OCI-LY7 (cell line): ENCODE measurements around the gene METTL17. TPM values are rescaled to one million over a fixed set of nuclear protein-coding genes. Genes with fewer than 3 reads are reported as not detected.
A peak's percentile ranks its signal among the peaks of the same experiment; 100 is the strongest.
"Not testable (repeated sequence)": the region's sequence is repeated elsewhere in the genome, so short reads cannot be mapped to it uniquely, and the experiment has no call there.

Experiments used
- BruUV-seq: library from RNA; stranded (reverse); fragments of 400-500 nt; replicated peaks from 2 replicates; lab custom pipeline; 2021; lab: Mats Ljungman, UMichigan
- CTCF ChIA-PET: fragments of 300-600 bp; sonication (Branson Sonifier 250); formaldehyde crosslinking; loops from one replicate; lab custom pipeline; 2022; ENCODE audit warnings: antibody characterized with exemption; ENCODE audit not compliant: unreplicated experiment; lab: Charles Lee
- POLR2A ChIA-PET: fragments of 300-600 bp; sonication (Branson Sonifier 250); formaldehyde crosslinking; loops from one replicate; lab custom pipeline; 2022; ENCODE audit warnings: antibody characterized with exemption; lab: Charles Lee
- DNase-seq: peaks from one replicate; pipeline ENCODE4 v3.0.0-alpha.2; 2015; ENCODE audit warnings: low spot score
- H2AFZ ChIP-seq: fragments of 200-600 bp; sonication (generic), shearing (Covaris generic); 2 replicates; pipeline ENCODE4 v1.6.1; 2014; ENCODE audit warnings: mild to moderate bottlenecking, antibody characterized with exemption, low read length, moderate library complexity
- H3K27ac ChIP-seq: fragments of 200-600 bp; sonication (generic); 2 replicates; pipeline ENCODE4 v1.5.1; 2014; ENCODE audit warnings: mixed run types, low read depth, mild to moderate bottlenecking, moderate library complexity, low read length, inconsistent platforms; ENCODE audit not compliant: poor library complexity, severe bottlenecking
- H3K36me3 ChIP-seq: fragments of 200-600 bp; sonication (generic); 2 replicates; pipeline ENCODE4 v1.6.1; 2014; ENCODE audit warnings: mild to moderate bottlenecking, antibody characterized with exemption, low read length, moderate library complexity, mixed read lengths; ENCODE audit not compliant: insufficient read depth
- H3K4me1 ChIP-seq: fragments of 200-600 bp; sonication (generic); 2 replicates; pipeline ENCODE4 v1.5.1; 2014; ENCODE audit warnings: mild to moderate bottlenecking, low read length; ENCODE audit not compliant: insufficient read depth, poor library complexity, severe bottlenecking
- H3K4me2 ChIP-seq: fragments of 200-600 bp; sonication (generic); 2 replicates; pipeline ENCODE4 v1.6.1; 2014; ENCODE audit warnings: mild to moderate bottlenecking, low read length
- H3K4me3 ChIP-seq: fragments of 200-600 bp; sonication (generic); 2 replicates; pipeline ENCODE4 v1.5.1; 2014; ENCODE audit warnings: mild to moderate bottlenecking, low read depth, low read length; ENCODE audit not compliant: poor library complexity, severe bottlenecking
- H3K79me2 ChIP-seq: fragments of 200-600 bp; sonication (generic); 2 replicates; pipeline ENCODE4 v1.6.1; 2016; ENCODE audit warnings: low read depth, mild to moderate bottlenecking, low read length, moderate library complexity, mixed read lengths; ENCODE audit not compliant: insufficient read depth
- H3K9me2 ChIP-seq: fragments of 200-600 bp; sonication (generic); 2 replicates; pipeline ENCODE4 v1.6.1; 2016; ENCODE audit warnings: mild to moderate bottlenecking, low read length, mixed read lengths; ENCODE audit not compliant: insufficient read depth
- H3K9me3 ChIP-seq: fragments of 200-600 bp; sonication (generic); 2 replicates; pipeline ENCODE4 v1.6.1; 2014; ENCODE audit warnings: mild to moderate bottlenecking, mixed run types, low read length, mixed read lengths
- H4K20me1 ChIP-seq: fragments of 200-600 bp; sonication (generic); 2 replicates; pipeline ENCODE4 v1.6.1; 2014; ENCODE audit warnings: mild to moderate bottlenecking, antibody characterized with exemption, low read length, moderate library complexity, mixed read lengths; ENCODE audit not compliant: insufficient read depth
- CTCF ChIP-seq: fragments of 200-600 bp; sonication (generic); conservative IDR thresholded peaks from 2 replicates; pipeline ENCODE4 v1.5.1; 2014; ENCODE audit warnings: mild to moderate bottlenecking, antibody characterized with exemption, low read length, moderate library complexity, mixed read lengths
- EZH2phosphoT487 ChIP-seq: fragments of 200-600 bp; sonication (generic); IDR thresholded peaks from 2 replicates; pipeline ENCODE4 v1.6.1; 2018; ENCODE audit warnings: low read depth, borderline replicate concordance, mild to moderate bottlenecking, mixed run types, antibody characterized with exemption, low read length, moderate library complexity, mixed read lengths
- intact Hi-C: fragments of 100-400 bp; cut with micrococcal nuclease; formaldehyde crosslinking; loops from one replicate; pipeline ENCODE4 v1.10.0; 2022; ENCODE audit not compliant: unreplicated experiment
- total RNA-seq, 2 experiments: library from RNA; depleted of rRNA in 1 of 2; stranded (reverse); fragments of >200 nt in 1 of 2; shearing (Covaris generic) in 1 of 2; gene quantifications; 2 replicates each; pipeline ENCODE4 v1.2.3, GENCODE V29; 2014 to 2022

METTL17 gene
- total RNA-seq, 2 experiments from 2014 or later = 92.0 to 117 TPM

- POLR2A ChIA-PET = interaction anchor here (0.6 to 1.7 kb wide), 4 partner anchors 26 to 35 kb away, joined by 3 to 4 read pairs (median 4); no protein-coding TSS in a partner anchor
- BruUV-seq = no TSS peak
- Histone ChIP-seq H3K9me2 (no peaks in the 10 kb centered on the region), H3K27ac (no peak overlapping the region), H3K4me3 (no peak overlapping the region), H3K4me2 (no peak overlapping the region), H3K9me3 (no peaks in the 10 kb centered on the region), H2AFZ (peak overlapping the region; percentile 57; the same call in 1 of the 2 replicates), H3K79me2 (no peaks in the 10 kb centered on the region), H3K4me1 (no peaks in the 10 kb centered on the region), H4K20me1 (no peaks in the 10 kb centered on the region), H3K36me3 (no peaks in the 10 kb centered on the region)
- DNase-seq = peak; percentile 47
- peak; percentile 76 for TF ChIP-seq CTCF
- no peak for TF ChIP-seq EZH2phosphoT487
- intact Hi-C loops = loop anchor here (2.0 kb wide), 2 partner anchors 25 to 69 kb away; no protein-coding TSS in a partner anchor
- CTCF ChIA-PET = interaction anchor here (0.6 to 1.0 kb wide), 2 partner anchors 25 to 68 kb away, joined by 3 read pairs; no protein-coding TSS in a partner anchor
Measured at GRCh38 chr14:21039585-21040369, 50.0 kb downstream of the METTL17 start.

GRCh38 chr14:21040370-21040925 lies 50.7 kb downstream of the METTL17 start:
- intact Hi-C loops = loop anchor here (2.0 kb wide), 2 partner anchors 26 to 70 kb away; no protein-coding TSS in a partner anchor
- H3K36me3 ChIP-seq = no peaks in the 10 kb centered on the region
- H3K4me3 ChIP-seq = no peak overlapping the region
- H2AFZ ChIP-seq = no peak overlapping the region
- no peaks in the 10 kb centered on the region for H3K79me2 ChIP-seq
- TF ChIP-seq EZH2phosphoT487 = no peak
- TF ChIP-seq CTCF = peak; percentile 29; the same call in 1 of the 2 replicates
- DNase-seq = no peak
- no peaks in the 10 kb centered on the region for H3K9me3 ChIP-seq
- no TSS peak for BruUV-seq
- ChIA-PET CTCF (interaction anchor here (1.0 kb wide), 1 partner anchor 25 kb away, joined by 3 read pairs; no protein-coding TSS in a partner anchor), POLR2A (interaction anchor here (0.7 to 1.7 kb wide), 3 partner anchors 26 to 36 kb away, joined by 3 to 4 read pairs (median 4); no protein-coding TSS in a partner anchor)
- H4K20me1 ChIP-seq = no peaks in the 10 kb centered on the region
- H3K4me1 ChIP-seq = no peaks in the 10 kb centered on the region
- no peak overlapping the region for H3K4me2 ChIP-seq
- no peak overlapping the region for H3K27ac ChIP-seq
- no peaks in the 10 kb centered on the region for H3K9me2 ChIP-seq

- H3K27ac ChIP-seq, DNase-seq, H3K79me2 ChIP-seq, H3K4me2 ChIP-seq, H3K9me3 ChIP-seq, H3K9me2 ChIP-seq, POLR2A ChIA-PET, H3K36me3 ChIP-seq, H3K4me1 ChIP-seq, H4K20me1 ChIP-seq, BruUV-seq, H2AFZ ChIP-seq, H3K4me3 ChIP-seq: not testable (repeated sequence)
- intact Hi-C loops = loop anchor here (2.0 kb wide), 2 partner anchors 26 to 70 kb away; no protein-coding TSS in a partner anchor
- CTCF ChIA-PET = interaction anchor here (1.0 kb wide), 1 partner anchor 26 kb away, joined by 3 read pairs; no protein-coding TSS in a partner anchor
Measured at GRCh38 chr14:21040941-21041340, 51.2 kb downstream of the METTL17 start.
